HUES48 (cell line): Measurements from ENCODE around the gene IFT88.

Source experiments
- H3K27ac ChIP-seq: one replicate; pipeline ENCODE4 v1.7.0; 2013; ENCODE audit warnings: low read depth, low read length, inconsistent platforms
- H3K27me3 ChIP-seq: 2 replicates; pipeline ENCODE4 v1.6.1; 2013; ENCODE audit warnings: mild to moderate bottlenecking, low read length; ENCODE audit not compliant: control insufficient read depth, insufficient read depth
- H3K36me3 ChIP-seq: 2 replicates; pipeline ENCODE4 v1.6.1; 2013; ENCODE audit warnings: low read length; ENCODE audit not compliant: control insufficient read depth, insufficient read depth
- H3K4me1 ChIP-seq: 2 replicates; pipeline ENCODE4 v1.6.1; 2013; ENCODE audit warnings: mild to moderate bottlenecking, low read length; ENCODE audit not compliant: control insufficient read depth, insufficient read depth
- H3K4me3 ChIP-seq: 2 replicates; pipeline ENCODE4 v1.5.1; 2013; ENCODE audit warnings: mild to moderate bottlenecking, low read depth, low read length
- H3K9ac ChIP-seq: 2 replicates; pipeline ENCODE4 v1.6.1; 2013; ENCODE audit warnings: mild to moderate bottlenecking, low read depth, low read length, moderate library complexity
- H3K9me3 ChIP-seq: 2 replicates; pipeline ENCODE4 v1.6.1; 2013; ENCODE audit warnings: low read length; ENCODE audit not compliant: control insufficient read depth, insufficient read depth

Gene IFT88

DNA sequence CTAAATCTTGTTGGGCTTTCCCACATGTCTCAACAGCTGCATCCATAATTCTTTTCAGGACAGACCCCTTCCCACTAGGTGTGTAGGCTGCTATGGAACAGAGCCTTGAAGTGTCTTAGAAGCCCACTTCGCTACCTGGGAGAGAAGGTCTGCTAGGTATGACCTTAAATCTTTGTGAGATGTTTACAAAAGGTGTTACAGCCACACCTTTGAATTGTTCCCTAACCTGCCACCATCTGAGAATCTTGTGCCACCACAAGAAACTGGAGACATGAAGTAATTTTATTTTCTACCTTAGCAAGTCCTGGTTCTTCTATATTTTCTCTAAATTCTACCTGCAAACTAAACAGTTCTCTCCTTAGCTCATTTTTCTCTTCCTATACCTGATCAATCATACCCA lies 69.1 kb downstream of the IFT88 start:
- Histone ChIP-seq H3K27me3 (no peaks in the 10 kb centered on the region), H3K9me3 (no peaks in the 10 kb centered on the region), H3K4me3 (no peak overlapping the region), H3K4me1 (no peaks in the 10 kb centered on the region), H3K27ac (no peak overlapping the region), H3K36me3 (no peaks in the 10 kb centered on the region), H3K9ac (no peak overlapping the region)

DNA sequence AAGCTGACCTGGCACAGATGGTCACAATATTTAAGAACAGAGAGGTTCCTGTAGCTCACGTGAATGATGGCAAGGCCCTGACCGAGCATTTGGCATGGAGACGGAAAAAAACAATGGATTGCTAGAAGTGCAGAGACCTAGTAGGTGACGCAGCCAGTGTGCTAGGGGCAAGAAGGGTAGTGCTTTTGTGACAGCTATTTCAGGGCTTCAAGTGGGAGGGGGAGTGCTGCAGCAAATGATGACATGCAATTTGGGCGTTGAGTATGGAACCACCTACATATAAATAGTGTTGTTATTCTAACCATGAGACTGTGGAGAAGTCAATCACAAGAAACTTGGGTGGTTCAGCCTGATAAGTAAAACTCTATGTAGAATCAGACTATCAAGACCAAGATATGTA lies 70.9 kb downstream of the IFT88 start:
- Histone ChIP-seq H3K9ac (no peak overlapping the region), H3K27ac (no peak overlapping the region), H3K27me3 (no peaks in the 10 kb centered on the region), H3K9me3 (no peaks in the 10 kb centered on the region), H3K4me1 (no peaks in the 10 kb centered on the region), H3K36me3 (no peaks in the 10 kb centered on the region), H3K4me3 (no peak overlapping the region)

DNA sequence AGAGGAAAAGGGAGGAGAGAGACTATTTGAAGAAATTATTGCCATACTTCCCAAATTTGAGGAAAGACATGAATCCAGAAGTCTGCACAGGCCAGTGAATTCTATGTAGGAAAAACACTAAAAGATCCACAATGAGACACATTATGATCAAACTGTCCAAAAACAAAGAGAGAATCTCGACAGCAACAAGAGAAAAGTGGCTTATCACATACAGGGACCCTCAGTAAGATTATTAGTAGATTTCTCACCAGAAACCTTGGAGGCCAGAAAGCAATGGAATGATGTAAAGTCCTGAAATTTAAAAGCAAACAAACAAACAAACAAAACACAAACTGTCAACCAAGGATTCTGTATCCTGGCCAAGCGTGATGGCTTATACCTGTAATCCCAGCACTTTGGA lies 80.8 kb downstream of the IFT88 start:
- Histone ChIP-seq H3K9me3 (no peaks in the 10 kb centered on the region), H3K9ac (no peak overlapping the region), H3K4me3 (no peak overlapping the region), H3K36me3 (no peaks in the 10 kb centered on the region), H3K4me1 (no peaks in the 10 kb centered on the region), H3K27ac (no peak overlapping the region), H3K27me3 (no peaks in the 10 kb centered on the region)

DNA sequence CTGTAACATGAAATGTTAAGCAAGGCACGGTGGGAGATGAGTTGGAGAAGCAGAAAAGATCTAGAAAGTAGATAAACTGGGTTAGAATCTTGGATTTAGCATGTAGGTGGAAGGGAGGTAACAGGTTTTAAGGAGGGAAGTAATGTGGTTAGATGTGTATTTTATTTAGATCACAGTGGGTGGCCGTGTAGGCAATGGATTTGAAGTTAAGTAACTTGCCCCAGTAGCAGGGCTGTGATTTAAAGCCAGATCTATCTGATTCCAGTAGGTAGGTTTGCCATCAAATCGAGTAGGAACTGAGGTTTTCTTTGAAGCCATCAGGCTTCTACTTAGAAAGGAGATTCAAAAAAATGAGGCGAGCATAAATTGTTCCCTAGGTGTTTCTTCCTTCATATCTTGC lies 86.0 kb downstream of the IFT88 start:
- Histone ChIP-seq H3K27ac (no peak overlapping the region), H3K9ac (no peak overlapping the region)

DNA sequence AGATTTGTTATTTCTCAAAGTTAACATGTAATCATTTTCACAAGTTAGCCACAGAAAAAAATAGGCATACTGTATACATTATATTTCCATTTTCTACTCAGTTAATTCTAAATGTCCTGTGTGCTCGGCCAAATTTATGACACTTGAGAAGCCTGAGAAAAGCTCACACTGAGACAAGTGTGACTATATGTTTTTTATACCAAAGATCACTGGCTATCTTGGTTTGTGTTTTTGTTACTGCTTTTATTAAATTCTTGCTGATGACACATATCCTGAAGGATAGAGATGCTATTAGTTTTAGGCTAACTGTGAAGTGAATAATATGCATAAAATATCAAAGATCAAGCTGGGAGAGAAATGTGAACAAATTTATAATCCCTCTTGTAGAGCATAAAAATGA lies 87.2 kb downstream of the IFT88 start:
- Histone ChIP-seq H3K36me3 (no peaks in the 10 kb centered on the region), H3K27me3 (no peaks in the 10 kb centered on the region), H3K4me1 (no peaks in the 10 kb centered on the region), H3K9me3 (no peaks in the 10 kb centered on the region), H3K4me3 (no peak overlapping the region), H3K9ac (no peak overlapping the region), H3K27ac (no peak overlapping the region)

More for the DNA sequence above, 86.0 kb downstream of the IFT88 start:
- Histone ChIP-seq H3K4me3 (no peak overlapping the region), H3K36me3 (no peaks in the 10 kb centered on the region), H3K27me3 (no peaks in the 10 kb centered on the region), H3K4me1 (no peaks in the 10 kb centered on the region), H3K9me3 (no peaks in the 10 kb centered on the region)

DNA sequence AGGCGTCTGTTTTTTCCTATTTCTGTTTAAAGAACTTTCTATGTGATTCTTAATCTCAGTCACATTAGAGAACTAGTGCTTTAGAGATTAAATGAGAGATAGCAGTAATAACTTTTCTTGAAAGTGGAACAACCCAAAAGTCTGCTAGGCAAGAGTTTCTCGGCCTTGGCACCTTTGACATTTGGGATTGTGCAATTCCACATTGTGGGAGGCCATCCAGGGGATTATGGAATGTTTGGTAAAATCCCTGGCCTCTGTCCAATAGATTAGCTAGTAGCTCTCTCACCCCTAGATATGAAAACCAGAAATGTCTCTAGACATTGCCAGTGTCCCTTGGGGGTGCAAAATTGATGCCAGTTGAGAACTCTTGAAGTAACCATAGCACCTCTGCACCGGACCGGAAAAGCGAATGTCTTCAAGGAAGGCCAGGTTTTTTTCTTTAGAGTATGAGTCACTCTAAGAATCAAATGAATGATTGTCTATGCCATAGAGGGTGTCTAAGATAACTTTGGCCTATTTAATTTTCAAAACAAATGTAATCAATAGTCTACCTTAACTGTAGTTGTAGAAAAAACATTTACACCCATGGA lies 91.6 kb downstream of the IFT88 start:
- Histone ChIP-seq H3K4me3 (no peak overlapping the region), H3K9ac (no peak overlapping the region), H3K27me3 (no peaks in the 10 kb centered on the region), H3K36me3 (no peaks in the 10 kb centered on the region), H3K27ac (no peak overlapping the region), H3K9me3 (no peaks in the 10 kb centered on the region), H3K4me1 (no peaks in the 10 kb centered on the region)

DNA sequence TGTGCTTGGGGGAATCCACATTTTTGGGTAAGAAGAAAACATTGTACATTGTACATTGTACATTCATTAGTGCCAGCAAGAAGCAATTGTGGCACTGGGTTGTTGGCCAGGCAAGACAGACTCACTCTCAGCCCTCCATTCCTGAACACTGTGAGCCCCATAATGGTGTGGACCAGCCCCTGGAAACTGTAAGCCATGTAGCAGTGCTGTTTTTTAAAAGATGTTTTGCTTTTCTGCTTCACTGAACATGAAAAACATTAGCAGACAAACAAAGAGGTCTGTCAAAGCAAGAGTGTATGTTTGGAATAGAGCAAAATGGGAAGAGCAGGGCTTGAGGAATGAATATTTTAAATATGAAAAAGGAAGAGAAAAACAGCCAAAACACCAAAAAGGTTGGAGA lies 97.4 kb downstream of the IFT88 start:
- Histone ChIP-seq H3K4me3 (no peak overlapping the region), H3K9ac (no peak overlapping the region)

DNA sequence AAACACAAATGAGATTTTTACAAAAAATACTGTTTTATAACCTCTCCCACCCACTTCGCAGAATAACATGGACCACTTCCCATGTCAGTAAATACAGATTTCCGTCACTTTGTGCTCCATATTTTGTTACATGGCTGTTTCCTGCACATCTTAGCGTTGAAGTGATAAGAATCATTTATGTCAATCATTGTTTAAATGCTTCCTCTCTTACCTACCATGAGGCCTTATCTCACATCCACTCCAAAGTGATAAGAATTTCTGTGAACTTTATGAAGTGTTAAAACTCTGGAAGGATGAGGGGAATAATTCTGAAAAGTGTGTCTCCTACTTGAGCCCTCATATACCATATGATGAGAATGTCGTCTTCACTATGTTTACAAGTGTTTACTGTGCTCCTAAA lies 100.0 kb downstream of the IFT88 start:
- H3K27me3 ChIP-seq = no peaks in the 10 kb centered on the region
- H3K36me3 ChIP-seq = no peaks in the 10 kb centered on the region
- no peaks in the 10 kb centered on the region for H3K9me3 ChIP-seq
- no peaks in the 10 kb centered on the region for H3K4me1 ChIP-seq
- no peak overlapping the region for H3K27ac ChIP-seq
- H3K9ac ChIP-seq = no peak overlapping the region
- no peak overlapping the region for H3K4me3 ChIP-seq

More for the DNA sequence above, 97.4 kb downstream of the IFT88 start:
- Histone ChIP-seq H3K4me1 (no peaks in the 10 kb centered on the region), H3K27me3 (no peaks in the 10 kb centered on the region), H3K9me3 (no peaks in the 10 kb centered on the region), H3K36me3 (no peaks in the 10 kb centered on the region), H3K27ac (no peak overlapping the region)

DNA sequence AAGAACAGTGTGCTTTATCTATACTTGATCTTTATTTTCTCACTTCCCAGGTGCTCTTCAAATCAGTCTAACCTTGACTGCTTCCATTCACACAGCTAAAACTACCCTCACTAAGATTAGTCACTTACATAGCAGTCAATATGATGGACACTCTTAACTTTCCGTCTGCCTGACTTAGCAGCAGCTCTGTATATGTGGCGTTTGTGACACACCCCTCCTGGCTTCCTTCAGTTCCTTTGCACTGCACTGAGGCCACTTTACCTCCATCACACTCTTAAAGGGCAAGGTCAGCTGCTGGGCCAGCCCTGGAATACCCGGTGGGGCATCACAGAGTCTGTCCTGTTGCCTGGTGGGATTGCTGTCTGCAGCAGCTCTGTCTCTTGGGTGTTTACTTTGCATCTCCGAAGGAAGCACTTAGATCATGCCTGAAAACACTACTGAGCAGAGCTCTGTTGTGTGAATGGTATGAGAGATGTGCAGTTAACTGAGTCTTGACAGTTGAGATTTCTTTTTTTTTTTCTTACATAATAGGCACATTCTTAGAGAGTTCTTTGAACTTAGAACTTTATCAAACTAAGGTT lies 101.0 kb downstream of the IFT88 start:
- Histone ChIP-seq H3K9me3 (no peaks in the 10 kb centered on the region), H3K4me3 (no peak overlapping the region), H3K27me3 (no peaks in the 10 kb centered on the region), H3K9ac (no peak overlapping the region), H3K4me1 (no peaks in the 10 kb centered on the region), H3K36me3 (no peaks in the 10 kb centered on the region), H3K27ac (no peak overlapping the region)

DNA sequence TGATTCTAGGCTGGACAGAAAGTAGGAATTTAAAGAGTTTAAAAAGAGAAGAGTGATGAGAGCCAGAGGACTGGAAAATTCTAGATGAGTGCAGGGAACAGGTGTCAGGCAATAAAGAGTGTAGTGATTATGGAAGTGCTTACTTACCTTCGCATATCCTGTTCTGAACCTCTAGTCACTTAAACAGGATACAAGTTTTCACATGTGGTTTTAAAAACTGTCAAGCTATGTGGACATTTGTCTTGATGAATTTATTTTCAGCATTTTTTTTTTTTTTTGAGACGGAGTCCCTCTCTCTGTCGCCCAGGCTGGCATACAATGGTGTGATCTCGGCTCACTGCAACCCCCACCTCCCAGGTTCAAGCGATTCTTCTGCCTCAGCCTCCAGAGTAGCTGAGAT lies 102.2 kb downstream of the IFT88 start:
- Histone ChIP-seq H3K4me3 (no peak overlapping the region), H3K27ac (no peak overlapping the region), H3K27me3 (no peaks in the 10 kb centered on the region), H3K36me3 (no peaks in the 10 kb centered on the region), H3K4me1 (no peaks in the 10 kb centered on the region), H3K9me3 (no peaks in the 10 kb centered on the region), H3K9ac (no peak overlapping the region)

DNA sequence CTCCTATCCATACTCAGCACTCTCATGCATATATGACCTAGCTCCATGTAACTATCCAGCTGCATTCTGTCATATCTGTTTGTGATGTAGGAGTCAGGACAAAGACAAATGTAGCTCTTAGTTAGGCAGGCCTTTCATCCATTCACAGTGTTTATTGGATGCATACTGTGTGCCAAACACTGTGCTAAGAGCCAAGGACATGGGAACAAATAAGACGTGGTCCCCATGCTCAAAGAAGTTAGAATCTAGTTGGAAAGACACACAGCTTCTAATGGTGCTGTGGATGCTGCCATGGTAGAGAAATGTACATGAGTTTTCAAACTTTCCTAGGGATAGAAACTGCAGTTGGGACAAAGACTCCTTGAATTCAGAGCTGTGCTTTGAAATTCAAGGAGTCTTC lies 104.8 kb downstream of the IFT88 start:
- Histone ChIP-seq H3K9me3 (no peaks in the 10 kb centered on the region), H3K27me3 (no peaks in the 10 kb centered on the region), H3K9ac (no peak overlapping the region)

More for the DNA sequence above, 104.8 kb downstream of the IFT88 start:
- no peak overlapping the region for H3K27ac ChIP-seq
- no peaks in the 10 kb centered on the region for H3K36me3 ChIP-seq
- H3K4me1 ChIP-seq = no peaks in the 10 kb centered on the region
- H3K4me3 ChIP-seq = no peak overlapping the region
